Measurements from ENCODE around the gene CD7.

- TF ChIP-seq SNAPC5 (CRISPR knock-in tag; IDR thresholded peaks at IDR 0.05) (no peak), CBFA2T3 (IDR thresholded peaks at IDR 0.05) (no peak), ZBTB1 (CRISPR knock-in tag; IDR thresholded peaks at IDR 0.05; ENCODE audit: borderline replicate concordance, low read depth) (no peak), BACH1 (tag; IDR thresholded peaks at IDR 0.05) (no peak), POLR2A (conservative IDR thresholded peaks at IDR 0.05) (no peak), ELF1 (tag; IDR thresholded peaks at IDR 0.05) (no peak)
- TF ChIP-seq, protein P1, sequence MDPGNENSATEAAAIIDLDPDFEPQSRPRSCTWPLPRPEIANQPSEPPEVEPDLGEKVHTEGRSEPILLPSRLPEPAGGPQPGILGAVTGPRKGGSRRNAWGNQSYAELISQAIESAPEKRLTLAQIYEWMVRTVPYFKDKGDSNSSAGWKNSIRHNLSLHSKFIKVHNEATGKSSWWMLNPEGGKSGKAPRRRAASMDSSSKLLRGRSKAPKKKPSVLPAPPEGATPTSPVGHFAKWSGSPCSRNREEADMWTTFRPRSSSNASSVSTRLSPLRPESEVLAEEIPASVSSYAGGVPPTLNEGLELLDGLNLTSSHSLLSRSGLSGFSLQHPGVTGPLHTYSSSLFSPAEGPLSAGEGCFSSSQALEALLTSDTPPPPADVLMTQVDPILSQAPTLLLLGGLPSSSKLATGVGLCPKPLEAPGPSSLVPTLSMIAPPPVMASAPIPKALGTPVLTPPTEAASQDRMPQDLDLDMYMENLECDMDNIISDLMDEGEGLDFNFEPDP (CRISPR knock-in tag; IDR thresholded peaks at IDR 0.05) = no peak
These were observed 13.2 kb downstream of the CD7 start for GRCh38 chr17:82303944-82304808.

Data from K562 (cell line).